Fibroblast of the conjunctiva (primary cell): ENCODE results near the gene PCDHA7.
"Not testable (repeated sequence)": the region's sequence is repeated elsewhere in the genome, so short reads cannot be mapped to it uniquely, and the experiment has no call there.

Source experiments
- DNase-seq: peaks from one replicate; pipeline ENCODE4 v3.0.0-alpha.2; 2010; ENCODE audit warnings: low read depth

The PCDHA7 gene

DNA sequence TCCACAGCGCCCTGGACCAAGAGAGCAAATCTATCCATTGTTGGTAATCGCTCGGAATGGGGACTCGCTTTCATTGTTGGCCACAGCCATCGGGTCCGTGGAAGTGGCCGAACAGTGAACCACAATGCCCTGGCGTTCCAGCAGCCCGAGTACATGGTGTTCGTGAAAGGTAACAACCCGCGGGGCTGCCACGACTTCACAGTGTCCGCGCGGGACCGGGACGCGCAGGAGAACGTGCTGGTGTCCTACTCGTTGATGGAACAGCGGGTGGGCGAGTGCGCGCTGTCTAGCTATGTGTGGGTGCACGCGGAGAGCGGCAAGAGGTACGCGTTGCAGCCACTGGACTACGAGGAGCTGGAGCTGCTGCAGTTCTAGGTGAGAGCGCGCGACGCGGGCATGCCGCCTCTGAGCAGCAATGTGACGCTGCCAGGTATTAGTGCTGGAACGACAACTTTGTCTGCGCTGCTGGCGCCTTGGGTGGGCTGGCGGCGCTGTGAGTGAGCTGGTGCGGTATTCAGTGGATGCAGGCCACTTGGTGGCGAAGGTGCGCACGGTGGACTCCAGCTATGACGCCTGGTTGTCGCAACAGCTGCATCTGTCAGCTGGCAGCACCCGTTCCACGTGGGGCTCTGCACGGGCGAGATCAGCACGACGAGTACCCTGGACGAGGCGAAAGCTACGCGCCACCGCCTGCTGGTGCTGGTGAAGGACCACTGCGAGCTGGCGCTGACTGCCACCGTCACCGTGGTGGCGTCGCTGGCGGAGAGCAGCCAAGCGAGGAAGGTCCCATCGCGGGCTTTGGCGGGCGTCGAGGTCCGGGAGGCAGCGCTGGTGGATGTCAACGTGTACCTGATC lies 28.6 kb downstream of the PCDHA7 start:
- DNase-seq: no peak

- no peak for DNase-seq
These were observed 34.9 kb downstream of the PCDHA7 start, which contains the start of gene PCDHA11 for GRCh38 chr5:140868721-140869554. Gene PCDHA11 (plus strand): TSS chr5:140868957. CDS start chr5:140869104, 147 bp downstream.

DNA sequence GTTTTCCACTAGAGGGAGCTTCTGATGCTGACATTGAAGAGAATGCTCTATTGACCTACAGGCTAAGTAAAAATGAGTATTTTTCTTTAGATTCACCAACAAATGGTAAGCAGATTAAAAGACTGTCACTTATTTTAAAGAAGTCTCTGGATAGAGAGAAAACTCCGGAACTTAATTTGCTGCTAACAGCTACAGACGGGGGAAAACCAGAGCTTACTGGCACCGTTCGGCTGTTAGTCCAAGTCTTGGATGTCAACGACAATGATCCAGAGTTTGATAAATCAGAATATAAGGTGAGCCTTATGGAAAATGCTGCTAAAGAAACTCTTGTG lies 35.5 kb downstream of the PCDHA7 start:
- DNase-seq: no peak

- DNase-seq: no peak
These were observed 36.4 kb downstream of the PCDHA7 start for GRCh38 chr5:140870221-140871201.

DNA sequence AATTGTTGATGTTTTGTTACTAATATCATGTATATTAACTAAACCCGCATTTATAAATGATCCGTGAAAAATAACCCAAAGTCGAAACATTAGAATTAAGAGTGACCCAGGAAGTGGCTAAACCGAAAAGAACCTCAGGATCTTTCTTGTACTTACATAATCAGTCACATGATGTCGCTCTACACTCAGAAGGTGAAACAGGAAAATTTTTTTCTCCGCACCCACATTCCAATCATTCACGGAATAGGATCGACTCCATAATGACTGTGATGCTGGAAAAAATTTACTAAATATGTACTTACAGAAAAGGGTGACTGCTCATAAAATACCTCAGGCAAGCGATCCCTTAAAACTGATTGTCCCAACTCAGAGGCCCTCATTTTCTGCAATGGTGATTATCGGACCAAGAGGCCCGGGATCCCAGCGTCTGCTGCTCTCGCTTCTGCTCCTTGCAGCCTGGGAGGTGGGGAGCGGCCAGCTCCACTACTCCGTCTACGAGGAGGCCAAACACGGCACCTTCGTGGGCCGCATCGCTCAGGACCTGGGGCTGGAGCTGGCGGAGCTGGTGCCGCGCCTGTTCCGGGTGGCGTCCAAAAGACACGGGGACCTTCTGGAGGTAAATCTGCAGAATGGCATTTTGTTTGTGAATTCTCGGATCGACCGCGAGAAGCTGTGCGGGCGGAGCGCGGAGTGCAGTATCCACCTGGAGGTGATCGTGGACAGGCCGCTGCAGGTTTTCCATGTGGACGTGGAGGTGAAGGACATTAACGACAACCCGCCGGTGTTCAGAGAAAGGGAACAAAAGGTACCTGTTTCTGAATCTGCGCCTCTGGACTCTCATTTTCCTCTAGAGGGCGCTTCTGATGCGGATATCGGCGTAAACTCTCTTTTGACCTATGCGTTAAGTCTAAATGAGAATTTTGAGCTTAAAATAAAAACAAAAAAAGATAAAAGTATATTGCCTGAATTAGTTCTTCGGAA lies 41.3 kb downstream of the PCDHA7 start, which contains the start of gene PCDHA12:
Gene PCDHA12, plus strand, starts transcription at position 224 of the 981 bp plus-strand sequence. Its CDS starts 165 bp downstream, at position 389.
- no peak for DNase-seq

DNA sequence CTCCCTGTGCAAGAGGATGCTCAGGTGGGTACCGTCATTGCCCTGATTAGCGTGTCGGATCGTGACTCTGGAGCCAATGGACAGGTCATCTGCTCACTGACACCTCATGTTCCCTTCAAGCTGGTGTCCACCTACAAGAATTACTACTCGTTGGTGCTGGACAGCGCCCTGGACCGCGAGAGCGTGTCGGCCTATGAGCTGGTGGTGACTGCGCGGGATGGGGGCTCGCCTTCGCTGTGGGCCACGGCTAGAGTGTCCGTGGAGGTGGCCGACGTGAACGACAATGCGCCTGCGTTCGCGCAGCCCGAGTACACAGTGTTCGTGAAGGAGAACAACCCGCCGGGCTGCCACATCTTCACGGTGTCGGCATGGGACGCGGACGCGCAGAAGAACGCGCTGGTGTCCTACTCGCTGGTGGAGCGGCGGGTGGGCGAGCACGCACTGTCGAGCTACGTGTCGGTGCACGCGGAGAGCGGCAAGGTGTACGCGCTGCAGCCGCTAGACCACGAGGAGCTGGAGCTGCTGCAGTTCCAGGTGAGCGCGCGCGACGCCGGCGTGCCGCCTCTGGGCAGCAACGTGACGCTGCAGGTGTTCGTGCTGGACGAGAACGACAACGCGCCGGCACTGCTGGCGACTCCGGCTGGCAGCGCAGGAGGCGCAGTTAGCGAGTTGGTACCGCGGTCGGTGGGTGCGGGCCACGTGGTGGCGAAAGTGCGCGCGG lies 42.6 kb downstream of the PCDHA7 start:
- DNase-seq: not testable (repeated sequence)

DNA sequence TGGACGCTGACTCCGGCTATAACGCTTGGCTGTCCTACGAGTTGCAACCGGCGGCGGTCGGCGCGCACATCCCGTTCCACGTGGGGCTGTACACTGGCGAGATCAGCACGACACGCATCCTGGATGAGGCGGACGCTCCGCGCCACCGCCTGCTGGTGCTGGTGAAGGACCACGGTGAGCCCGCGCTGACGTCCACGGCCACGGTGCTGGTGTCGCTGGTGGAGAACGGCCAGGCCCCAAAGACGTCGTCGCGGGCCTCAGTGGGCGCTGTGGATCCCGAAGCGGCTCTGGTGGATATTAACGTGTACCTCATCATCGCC lies 43.2 kb downstream of the PCDHA7 start:
- DNase-seq: no peak

DNA sequence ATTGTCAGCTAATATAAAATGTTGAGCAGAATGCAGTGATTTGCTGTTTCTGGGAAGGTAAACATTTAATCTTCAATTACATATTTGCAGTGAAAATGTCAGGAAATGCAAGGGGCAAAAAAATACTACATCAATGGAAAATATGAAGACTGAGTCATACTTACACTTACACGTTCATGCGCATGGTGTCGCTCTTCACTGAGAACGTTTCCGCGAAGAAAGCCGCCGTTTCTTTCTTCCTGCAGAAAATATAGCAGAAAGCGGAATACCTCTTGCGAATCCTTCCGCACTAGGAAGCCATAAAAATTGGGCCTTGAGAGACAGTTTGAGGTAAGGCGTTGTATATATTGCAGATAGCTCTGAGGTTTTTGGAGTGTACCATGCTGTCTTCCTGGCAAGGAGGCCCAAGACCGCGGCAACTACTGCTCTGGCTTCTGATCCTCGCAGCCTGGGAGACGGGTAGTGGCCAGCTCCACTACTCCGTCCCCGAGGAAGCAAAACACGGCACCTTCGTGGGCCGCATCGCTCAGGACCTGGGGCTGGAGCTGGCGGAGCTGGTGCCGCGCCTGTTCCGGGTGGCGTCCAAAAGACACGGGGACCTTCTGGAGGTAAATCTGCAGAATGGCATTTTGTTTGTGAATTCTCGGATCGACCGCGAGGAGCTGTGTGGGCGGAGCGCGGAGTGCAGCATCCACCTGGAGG lies 48.0 kb downstream of the PCDHA7 start, which contains the start of gene PCDHA13:
Gene PCDHA13, plus strand, starts transcription at position 236 of the 702 bp plus-strand sequence. Its CDS starts 145 bp downstream, at position 381.
- no peak for DNase-seq

GRCh38 chr5:140882591-140882899 lies 48.5 kb downstream of the PCDHA7 start:
- no peak for DNase-seq

DNA sequence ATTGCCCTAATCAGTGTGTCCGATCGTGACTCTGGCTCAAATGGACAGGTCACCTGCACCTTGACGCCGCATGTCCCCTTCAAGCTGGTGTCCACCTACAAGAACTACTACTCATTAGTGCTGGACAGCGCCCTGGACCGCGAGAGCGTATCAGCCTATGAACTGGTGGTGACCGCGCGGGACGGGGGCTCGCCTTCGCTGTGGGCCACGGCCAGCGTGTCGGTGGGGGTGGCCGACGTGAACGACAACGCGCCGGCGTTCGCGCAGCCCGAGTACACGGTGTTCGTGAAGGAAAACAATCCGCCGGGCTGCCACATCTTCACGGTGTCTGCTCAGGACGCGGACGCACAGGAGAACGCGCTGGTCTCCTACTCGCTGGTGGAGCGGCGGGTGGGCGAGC lies 49.3 kb downstream of the PCDHA7 start:
- DNase-seq: no peak

DNA sequence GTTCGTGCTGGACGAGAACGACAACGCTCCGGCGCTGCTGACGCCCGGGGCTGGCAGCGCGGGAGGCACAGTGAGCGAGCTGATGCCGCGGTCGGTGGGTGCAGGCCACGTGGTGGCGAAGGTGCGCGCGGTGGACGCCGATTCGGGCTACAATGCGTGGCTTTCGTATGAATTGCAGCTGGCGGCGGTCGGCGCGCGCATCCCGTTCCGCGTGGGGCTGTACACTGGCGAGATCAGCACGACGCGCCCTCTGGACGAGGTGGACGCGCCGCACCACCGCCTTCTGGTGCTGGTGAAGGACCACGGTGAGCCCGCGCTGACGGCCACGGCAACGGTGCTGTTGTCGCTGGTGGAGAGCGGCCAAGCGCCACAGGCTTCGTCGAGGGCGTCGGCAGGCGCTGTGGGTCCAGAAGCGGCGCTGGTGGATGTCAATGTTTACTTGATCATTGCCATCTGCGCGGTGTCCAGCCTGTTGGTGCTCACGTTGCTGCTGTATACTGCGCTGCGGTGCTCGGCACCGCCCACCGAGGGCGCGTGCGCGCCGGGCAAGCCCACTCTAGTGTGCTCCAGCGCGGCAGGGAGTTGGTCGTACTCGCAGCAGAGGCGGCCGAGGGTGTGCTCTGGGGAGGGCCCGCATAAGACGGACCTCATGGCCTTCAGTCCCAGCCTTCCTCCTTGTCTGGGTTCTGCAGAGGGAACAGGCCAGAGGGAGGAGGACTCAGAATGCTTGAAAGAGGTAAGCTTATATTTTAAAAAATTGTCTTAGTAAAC lies 50.0 kb downstream of the PCDHA7 start:
- DNase-seq: no peak
